ENCODE measurements around the gene RBP7.

- TF ChIP-seq, protein P1, sequence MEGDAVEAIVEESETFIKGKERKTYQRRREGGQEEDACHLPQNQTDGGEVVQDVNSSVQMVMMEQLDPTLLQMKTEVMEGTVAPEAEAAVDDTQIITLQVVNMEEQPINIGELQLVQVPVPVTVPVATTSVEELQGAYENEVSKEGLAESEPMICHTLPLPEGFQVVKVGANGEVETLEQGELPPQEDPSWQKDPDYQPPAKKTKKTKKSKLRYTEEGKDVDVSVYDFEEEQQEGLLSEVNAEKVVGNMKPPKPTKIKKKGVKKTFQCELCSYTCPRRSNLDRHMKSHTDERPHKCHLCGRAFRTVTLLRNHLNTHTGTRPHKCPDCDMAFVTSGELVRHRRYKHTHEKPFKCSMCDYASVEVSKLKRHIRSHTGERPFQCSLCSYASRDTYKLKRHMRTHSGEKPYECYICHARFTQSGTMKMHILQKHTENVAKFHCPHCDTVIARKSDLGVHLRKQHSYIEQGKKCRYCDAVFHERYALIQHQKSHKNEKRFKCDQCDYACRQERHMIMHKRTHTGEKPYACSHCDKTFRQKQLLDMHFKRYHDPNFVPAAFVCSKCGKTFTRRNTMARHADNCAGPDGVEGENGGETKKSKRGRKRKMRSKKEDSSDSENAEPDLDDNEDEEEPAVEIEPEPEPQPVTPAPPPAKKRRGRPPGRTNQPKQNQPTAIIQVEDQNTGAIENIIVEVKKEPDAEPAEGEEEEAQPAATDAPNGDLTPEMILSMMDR (IDR thresholded peaks at IDR 0.05; ENCODE audit: extremely low read depth in 1 of 2, insufficient read depth in 1 of 2, low read depth in 1 of 2, low read length in 2 of 2), result no peak
- TF ChIP-seq POLR2AphosphoS5 (IDR thresholded peaks at IDR 0.05; ENCODE audit: insufficient read depth, low read depth, low read length), result no peak
- TF ChIP-seq JUN (IDR thresholded peaks at IDR 0.05; ENCODE audit: borderline replicate concordance, insufficient read depth, insufficient read length, low read depth), result no peak
- no peak for TF ChIP-seq POLR2A (IDR thresholded peaks at IDR 0.05; ENCODE audit: low read depth, low read length)
- TF ChIP-seq EZH2 (IDR thresholded peaks at IDR 0.05; ENCODE audit: borderline replicate concordance, low read depth, low read length, severe bottlenecking), result no peak
- TF ChIP-seq FOS (IDR thresholded peaks at IDR 0.05; ENCODE audit: borderline replicate concordance, insufficient read depth, low read length), result no peak
Observed at GRCh38 chr1:10045480-10046355, 48.7 kb downstream of the RBP7 start.

Measured in endothelial cell of umbilical vein (primary cell).